BE2C (cell line): ENCODE measurements around the gene LILRA1.

Experiments
- DNase-seq: peaks from one replicate; pipeline ENCODE4 v3.0.0-alpha.2; 2020
- H3K27me3 ChIP-seq: fragments of 250-450 bp; sonication (Bioruptor Pico); 2 replicates; pipeline ENCODE4 v1.5.1; 2020; ENCODE audit warnings: mild to moderate bottlenecking
- H3K36me3 ChIP-seq: fragments of 250-450 bp; sonication (Bioruptor Pico); 2 replicates; pipeline ENCODE4 v1.5.1; 2020; ENCODE audit warnings: mild to moderate bottlenecking
- H3K4me1 ChIP-seq: fragments of 250-450 bp; sonication (Bioruptor Pico); 2 replicates; pipeline ENCODE4 v1.5.1; 2020
- H3K4me3 ChIP-seq: 2 replicates; pipeline ENCODE4 v1.5.1; 2011; ENCODE audit warnings: low read depth, low read length
- H3K9me3 ChIP-seq: fragments of 250-450 bp; sonication (Bioruptor Pico); 2 replicates; pipeline ENCODE4 v1.5.1; 2020
- CTCF ChIP-seq: IDR thresholded peaks from 2 replicates; pipeline ENCODE4 v1.5.1; 2012; ENCODE audit warnings: mild to moderate bottlenecking, low read depth, low read length

The LILRA1 gene

GRCh38 chr19:54609356-54609791 is 15.9 kb downstream of the LILRA1 start:
- Histone ChIP-seq H3K27me3 (no peaks in the 10 kb centered on the region), H3K36me3 (no peaks in the 10 kb centered on the region), H3K9me3 (no peaks in the 10 kb centered on the region; the same call in 1 of the 2 replicates), H3K4me1 (no peaks in the 10 kb centered on the region), H3K4me3 (no peak overlapping the region)
- DNase-seq = no peak
- TF ChIP-seq CTCF = no peak

DNA sequence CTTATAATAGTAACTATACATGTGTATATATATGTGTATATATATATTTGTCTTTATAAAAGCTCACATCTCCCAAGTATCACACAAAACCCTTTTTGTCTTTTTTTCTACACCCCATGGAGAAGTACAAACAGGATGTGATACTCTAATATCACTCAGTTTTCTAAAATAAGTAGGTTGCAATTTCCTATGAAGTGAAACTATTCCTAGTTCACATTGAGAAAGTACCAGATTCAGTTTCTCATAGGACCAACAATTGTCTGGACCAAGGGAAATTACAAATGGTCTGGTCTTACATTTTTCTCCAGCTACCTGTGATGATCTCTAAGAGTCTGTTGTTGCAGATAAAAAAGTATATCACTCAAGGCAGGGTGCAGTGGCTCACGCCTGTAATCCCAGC is 19.0 kb downstream of the LILRA1 start:
- DNase-seq = no peak
- TF ChIP-seq CTCF = no peak
- H3K27me3 ChIP-seq = no peaks in the 10 kb centered on the region; the same call in 1 of the 2 replicates
- H3K4me3 ChIP-seq = no peak overlapping the region
- no peaks in the 10 kb centered on the region for H3K4me1 ChIP-seq
- no peaks in the 10 kb centered on the region for H3K36me3 ChIP-seq
- no peaks in the 10 kb centered on the region; the same call in 1 of the 2 replicates for H3K9me3 ChIP-seq

DNA sequence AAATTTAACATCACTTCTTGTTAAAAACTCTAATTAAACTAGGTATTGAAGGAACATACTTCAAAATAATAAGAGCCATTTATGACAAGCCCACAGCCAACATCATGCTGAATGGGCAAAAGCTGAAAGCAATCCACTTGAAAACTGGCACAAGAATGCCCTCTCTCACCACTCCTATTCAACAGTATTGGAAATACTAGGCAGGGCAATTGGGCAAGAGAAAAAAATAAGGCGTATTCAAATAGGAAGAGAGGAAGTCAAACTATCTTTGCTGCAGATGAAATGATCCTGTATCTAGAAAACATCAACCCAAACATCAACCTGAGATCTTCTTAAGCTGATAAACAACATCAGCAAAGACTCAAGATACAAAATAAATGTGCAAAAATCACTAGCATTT is 21.3 kb downstream of the LILRA1 start:
- H3K4me1 ChIP-seq = no peaks in the 10 kb centered on the region
- DNase-seq = no peak

GRCh38 chr19:54616057-54616456 is 22.6 kb downstream of the LILRA1 start:
- Histone ChIP-seq H3K36me3 (no peaks in the 10 kb centered on the region), H3K4me3 (no peak overlapping the region), H3K27me3 (no peaks in the 10 kb centered on the region; the same call in none of the 2 replicates), H3K9me3 (no peaks in the 10 kb centered on the region), H3K4me1 (no peaks in the 10 kb centered on the region)
- TF ChIP-seq CTCF = no peak
- DNase-seq = no peak

More for the DNA sequence above, 21.3 kb downstream of the LILRA1 start:
- H3K27me3 ChIP-seq = no peaks in the 10 kb centered on the region; the same call in 1 of the 2 replicates
- TF ChIP-seq CTCF = no peak
- no peak overlapping the region for H3K4me3 ChIP-seq
- H3K9me3 ChIP-seq = no peaks in the 10 kb centered on the region; the same call in 1 of the 2 replicates
- no peaks in the 10 kb centered on the region for H3K36me3 ChIP-seq

DNA sequence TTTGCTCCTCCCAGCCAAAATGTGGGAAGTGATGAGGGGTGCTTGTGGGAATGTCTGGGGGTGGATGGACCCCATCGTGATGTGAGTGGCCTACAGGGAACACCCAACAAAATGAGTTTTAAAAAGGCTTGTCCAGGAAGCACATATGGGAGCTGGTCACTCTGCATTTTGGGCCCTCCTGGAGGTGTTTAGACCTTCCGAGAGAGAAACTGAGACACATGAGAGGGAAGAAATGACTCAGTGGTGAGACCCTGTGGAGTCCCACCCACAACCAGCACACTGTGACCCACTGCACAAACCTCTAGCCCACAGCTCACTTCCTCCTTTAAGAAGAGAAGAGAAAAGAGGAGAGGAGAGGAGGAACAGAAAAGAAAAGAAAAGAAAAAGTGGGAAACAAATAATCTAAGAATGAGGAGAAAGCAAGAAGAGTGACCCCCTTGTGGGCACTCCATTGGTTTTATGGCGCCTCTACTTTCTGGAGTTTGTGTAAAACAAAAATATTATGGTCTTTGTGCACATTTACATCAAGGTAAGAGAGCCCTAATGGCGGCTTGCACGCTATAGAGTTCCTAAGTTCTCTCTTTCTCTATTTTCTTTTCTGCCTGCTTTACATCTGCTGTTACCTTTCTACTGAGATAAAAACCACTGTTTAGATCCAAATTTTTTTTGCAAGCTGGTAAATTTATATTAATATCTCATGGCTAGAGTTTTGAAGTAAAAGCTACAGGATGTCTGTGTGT is 23.6 kb downstream of the LILRA1 start:
- no peak for TF ChIP-seq CTCF
- no peak overlapping the region for H3K4me3 ChIP-seq
- no peaks in the 10 kb centered on the region for H3K9me3 ChIP-seq
- H3K36me3 ChIP-seq = no peaks in the 10 kb centered on the region
- DNase-seq = no peak
- H3K4me1 ChIP-seq = no peaks in the 10 kb centered on the region
- H3K27me3 ChIP-seq = no peaks in the 10 kb centered on the region; the same call in none of the 2 replicates

DNA sequence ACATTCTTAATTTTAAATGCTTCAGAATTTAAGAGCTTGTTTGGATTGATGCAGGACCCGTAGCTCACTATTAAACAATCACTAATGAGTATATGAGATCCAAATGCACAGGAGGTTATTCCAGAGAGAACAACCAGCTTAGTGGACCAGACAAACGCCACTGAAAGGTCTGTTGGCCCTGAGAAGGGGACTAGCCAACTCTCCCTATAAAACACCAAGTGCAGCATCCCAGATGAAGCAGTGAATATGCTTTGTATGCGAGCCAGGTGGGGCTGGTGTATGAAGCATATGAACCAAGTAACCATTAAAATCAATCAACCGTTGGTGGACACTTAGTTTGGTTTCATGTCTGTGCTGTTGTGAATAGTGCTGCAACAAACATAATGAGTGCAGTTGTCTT is 27.0 kb downstream of the LILRA1 start:
- no peak for TF ChIP-seq CTCF
- no peaks in the 10 kb centered on the region for H3K4me1 ChIP-seq
- H3K27me3 ChIP-seq = no peaks in the 10 kb centered on the region; the same call in none of the 2 replicates
- no peaks in the 10 kb centered on the region for H3K9me3 ChIP-seq
- no peaks in the 10 kb centered on the region for H3K36me3 ChIP-seq
- no peak overlapping the region for H3K4me3 ChIP-seq
- no peak for DNase-seq
